T1000 (cell line): Measurements from ENCODE around the gene CEACAM7.

Experiments
- DNase-seq: peaks from one replicate; lab custom pipeline; 2025; ENCODE audit warnings: mixed read lengths; lab: John Stamatoyannopoulos, UW

Gene CEACAM7

DNA sequence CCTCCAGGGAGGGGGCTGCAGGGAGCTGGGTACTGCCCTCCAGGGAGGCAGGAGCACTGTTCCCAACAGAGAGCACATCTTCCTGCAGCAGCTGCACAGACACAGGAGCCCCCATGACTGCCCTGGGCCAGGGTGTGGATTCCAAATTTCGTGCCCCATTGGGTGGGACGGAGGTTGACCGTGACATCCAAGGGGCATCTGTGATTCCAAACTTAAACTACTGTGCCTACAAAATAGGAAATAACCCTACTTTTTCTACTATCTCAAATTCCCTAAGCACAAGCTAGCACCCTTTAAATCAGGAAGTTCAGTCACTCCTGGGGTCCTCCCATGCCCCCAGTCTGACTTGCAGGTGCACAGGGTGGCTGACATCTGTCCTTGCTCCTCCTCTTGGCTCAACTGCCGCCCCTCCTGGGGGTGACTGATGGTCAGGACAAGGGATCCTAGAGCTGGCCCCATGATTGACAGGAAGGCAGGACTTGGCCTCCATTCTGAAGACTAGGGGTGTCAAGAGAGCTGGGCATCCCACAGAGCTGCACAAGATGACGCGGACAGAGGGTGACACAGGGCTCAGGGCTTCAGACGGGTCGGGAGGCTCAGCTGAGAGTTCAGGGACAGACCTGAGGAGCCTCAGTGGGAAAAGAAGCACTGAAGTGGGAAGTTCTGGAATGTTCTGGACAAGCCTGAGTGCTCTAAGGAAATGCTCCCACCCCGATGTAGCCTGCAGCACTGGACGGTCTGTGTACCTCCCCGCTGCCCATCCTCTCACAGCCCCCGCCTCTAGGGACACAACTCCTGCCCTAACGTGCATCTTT is 12.5 kb upstream of the CEACAM7 start:
- no peak for DNase-seq

DNA sequence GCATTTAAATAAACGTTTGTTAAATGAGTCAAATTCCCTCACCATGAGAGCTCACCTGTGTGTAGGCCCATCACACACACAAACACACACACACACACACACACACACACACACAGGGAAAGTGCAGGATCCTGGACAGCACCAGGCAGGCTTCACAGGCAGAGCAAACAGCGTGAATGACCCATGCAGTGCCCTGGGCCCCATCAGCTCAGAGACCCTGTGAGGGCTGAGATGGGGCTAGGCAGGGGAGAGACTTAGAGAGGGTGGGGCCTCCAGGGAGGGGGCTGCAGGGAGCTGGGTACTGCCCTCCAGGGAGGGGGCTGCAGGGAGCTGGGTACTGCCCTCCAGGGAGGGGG is 11.9 kb upstream of the CEACAM7 start:
- no peak for DNase-seq

DNA sequence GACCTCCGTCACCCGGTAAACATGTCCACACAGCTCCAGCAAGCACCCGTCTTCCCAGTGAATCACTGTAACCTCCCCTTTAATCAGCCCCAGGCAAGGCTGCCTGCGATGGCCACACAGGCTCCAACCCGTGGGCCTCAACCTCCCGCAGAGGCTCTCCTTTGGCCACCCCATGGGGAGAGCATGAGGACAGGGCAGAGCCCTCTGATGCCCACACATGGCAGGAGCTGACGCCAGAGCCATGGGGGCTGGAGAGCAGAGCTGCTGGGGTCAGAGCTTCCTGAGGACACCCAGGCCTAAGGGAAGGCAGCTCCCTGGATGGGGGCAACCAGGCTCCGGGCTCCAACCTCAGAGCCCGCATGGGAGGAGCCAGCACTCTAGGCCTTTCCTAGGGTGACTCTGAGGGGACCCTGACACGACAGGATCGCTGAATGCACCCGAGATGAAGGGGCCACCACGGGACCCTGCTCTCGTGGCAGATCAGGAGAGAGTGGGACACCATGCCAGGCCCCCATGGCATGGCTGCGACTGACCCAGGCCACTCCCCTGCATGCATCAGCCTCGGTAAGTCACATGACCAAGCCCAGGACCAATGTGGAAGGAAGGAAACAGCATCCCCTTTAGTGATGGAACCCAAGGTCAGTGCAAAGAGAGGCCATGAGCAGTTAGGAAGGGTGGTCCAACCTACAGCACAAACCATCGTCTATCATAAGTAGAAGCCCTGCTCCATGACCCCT is 11.3 kb upstream of the CEACAM7 start:
- no peak for DNase-seq

DNA sequence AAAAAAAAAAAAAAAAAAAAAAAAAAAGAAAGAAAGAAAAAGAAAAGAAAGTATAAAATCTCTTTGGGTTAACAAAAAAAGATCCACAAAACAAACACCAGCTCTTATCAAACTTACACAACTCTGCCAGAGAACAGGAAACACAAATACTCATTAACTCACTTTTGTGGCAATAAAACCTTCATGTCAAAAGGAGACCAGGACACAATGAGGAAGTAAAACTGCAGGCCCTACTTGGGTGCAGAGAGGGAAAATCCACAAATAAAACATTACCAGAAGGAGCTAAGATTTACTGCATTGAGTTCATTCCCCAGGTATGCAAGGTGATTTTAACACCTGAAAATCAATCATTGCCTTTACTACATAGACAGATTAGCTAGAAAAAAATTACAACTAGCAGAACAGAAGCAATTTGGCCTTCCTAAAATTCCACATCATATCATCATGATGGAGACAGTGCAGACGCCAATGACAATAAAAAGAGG is 10.7 kb upstream of the CEACAM7 start:
- DNase-seq, result no peak

DNA sequence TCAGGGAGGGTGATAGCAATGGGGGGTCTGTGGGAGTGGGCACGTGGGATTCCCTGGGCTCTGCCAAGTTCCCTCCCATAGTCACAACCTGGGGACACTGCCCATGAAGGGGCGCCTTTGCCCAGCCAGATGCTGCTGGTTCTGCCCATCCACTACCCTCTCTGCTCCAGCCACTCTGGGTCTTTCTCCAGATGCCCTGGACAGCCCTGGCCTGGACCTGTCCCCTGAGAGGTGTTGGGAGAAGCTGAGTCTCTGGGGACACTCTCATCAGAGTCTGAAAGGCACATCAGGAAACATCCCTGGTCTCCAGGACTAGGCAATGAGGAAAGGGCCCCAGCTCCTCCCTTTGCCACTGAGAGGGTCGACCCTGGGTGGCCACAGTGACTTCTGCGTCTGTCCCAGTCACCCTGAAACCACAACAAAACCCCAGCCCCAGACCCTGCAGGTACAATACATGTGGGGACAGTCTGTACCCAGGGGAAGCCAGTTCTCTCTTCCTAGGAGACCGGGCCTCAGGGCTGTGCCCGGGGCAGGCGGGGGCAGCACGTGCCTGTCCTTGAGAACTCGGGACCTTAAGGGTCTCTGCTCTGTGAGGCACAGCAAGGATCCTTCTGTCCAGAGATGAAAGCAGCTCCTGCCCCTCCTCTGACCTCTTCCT is 9.3 kb upstream of the CEACAM7 start:
- no peak for DNase-seq

DNA sequence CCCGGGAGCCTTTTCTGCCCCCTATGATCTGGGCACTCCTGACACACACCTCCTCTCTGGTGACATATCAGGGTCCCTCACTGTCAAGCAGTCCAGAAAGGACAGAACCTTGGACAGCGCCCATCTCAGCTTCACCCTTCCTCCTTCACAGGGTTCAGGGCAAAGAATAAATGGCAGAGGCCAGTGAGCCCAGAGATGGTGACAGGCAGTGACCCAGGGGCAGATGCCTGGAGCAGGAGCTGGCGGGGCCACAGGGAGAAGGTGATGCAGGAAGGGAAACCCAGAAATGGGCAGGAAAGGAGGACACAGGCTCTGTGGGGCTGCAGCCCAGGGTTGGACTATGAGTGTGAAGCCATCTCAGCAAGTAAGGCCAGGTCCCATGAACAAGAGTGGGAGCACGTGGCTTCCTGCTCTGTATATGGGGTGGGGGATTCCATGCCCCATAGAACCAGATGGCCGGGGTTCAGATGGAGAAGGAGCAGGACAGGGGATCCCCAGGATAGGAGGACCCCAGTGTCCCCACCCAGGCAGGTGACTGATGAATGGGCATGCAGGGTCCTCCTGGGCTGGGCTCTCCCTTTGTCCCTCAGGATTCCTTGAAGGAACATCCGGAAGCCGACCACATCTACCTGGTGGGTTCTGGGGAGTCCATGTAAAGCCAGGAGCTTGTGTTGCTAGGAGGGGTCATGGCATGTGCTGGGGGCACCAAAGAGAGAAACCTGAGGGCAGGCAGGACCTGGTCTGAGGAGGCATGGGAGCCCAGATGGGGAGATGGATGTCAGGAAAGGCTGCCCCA is 8.5 kb upstream of the CEACAM7 start:
- DNase-seq, result no peak

DNA sequence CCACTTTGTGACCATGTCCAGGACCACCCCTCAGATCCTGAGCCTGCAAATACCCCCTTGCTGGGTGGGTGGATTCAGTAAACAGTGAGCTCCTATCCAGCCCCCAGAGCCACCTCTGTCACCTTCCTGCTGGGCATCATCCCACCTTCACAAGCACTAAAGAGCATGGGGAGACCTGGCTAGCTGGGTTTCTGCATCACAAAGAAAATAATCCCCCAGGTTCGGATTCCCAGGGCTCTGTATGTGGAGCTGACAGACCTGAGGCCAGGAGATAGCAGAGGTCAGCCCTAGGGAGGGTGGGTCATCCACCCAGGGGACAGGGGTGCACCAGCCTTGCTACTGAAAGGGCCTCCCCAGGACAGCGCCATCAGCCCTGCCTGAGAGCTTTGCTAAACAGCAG is 7.7 kb upstream of the CEACAM7 start:
- DNase-seq, result no peak

DNA sequence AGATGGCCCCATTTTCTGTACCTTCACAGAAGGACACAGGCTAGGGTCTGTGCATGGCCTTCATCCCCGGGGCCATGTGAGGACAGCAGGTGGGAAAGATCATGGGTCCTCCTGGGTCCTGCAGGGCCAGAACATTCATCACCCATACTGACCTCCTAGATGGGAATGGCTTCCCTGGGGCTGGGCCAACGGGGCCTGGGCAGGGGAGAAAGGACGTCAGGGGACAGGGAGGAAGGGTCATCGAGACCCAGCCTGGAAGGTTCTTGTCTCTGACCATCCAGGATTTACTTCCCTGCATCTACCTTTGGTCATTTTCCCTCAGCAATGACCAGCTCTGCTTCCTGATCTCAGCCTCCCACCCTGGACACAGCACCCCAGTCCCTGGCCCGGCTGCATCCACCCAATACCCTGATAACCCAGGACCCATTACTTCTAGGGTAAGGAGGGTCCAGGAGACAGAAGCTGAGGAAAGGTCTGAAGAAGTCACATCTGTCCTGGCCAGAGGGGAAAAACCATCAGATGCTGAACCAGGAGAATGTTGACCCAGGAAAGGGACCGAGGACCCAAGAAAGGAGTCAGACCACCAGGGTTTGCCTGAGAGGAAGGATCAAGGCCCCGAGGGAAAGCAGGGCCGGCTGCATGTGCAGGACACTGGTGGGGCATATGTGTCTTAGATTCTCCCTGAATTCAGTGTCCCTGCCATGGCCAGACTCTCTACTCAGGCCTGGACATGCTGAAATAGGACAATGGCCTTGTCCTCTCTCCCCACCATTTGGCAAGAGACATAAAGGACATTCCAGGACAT is 7.0 kb upstream of the CEACAM7 start:
- DNase-seq, result no peak

DNA sequence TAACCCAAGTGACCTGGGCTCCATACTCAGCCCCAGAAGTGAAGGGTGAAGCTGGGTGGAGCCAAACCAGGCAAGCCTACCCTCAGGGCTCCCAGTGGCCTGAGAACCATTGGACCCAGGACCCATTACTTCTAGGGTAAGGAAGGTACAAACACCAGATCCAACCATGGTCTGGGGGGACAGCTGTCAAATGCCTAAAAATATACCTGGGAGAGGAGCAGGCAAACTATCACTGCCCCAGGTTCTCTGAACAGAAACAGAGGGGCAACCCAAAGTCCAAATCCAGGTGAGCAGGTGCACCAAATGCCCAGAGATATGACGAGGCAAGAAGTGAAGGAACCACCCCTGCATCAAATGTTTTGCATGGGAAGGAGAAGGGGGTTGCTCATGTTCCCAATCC is 6.1 kb upstream of the CEACAM7 start:
- DNase-seq, result no peak

DNA sequence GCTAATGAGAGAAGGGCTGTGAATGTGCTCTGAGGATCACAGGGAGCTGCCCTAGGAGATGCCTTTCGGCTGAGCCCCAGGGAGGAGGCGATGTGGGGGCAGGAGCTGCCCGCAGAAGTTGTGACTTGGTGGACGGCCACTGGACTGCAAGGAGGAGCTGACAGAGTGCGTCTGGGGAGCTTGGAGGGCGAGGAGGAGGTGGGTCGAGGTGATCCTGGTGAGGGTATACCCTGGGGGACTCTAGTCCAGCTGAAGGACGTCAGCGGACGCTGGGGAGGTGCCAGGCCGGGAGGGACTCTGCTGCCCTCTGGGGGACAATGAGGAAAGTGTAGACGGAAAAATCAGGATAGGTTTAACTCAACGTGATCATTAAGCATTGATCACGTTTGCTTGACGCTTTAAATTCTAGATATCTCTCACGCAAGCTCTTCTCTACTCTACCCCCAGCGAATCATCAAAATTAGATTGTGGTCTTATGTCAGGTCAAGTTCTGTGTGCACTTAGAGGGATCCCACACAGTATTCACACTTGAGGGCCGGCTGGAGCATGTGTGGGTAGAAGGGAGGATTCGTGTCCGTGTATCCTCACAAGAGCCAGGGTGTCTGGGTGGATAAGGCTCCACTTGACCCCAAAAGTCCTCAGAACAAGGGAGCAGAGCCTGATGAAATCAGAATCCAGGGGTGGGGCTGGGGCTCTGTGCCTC is 3.3 kb upstream of the CEACAM7 start:
- no peak for DNase-seq

DNA sequence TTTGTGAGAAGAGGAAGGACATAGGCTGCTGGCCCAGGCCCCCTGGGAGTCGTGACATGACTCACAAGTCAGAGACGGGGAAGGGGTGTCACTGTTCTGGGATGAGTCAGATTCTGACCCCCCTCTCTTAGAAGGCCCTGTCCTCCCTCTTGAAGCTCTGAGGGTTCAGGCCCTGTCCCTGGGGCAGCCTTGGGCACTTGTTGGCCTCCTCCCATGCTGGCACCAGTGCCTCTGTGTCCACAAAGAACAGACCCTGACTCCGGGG is 2.7 kb upstream of the CEACAM7 start:
- DNase-seq, result no peak

DNA sequence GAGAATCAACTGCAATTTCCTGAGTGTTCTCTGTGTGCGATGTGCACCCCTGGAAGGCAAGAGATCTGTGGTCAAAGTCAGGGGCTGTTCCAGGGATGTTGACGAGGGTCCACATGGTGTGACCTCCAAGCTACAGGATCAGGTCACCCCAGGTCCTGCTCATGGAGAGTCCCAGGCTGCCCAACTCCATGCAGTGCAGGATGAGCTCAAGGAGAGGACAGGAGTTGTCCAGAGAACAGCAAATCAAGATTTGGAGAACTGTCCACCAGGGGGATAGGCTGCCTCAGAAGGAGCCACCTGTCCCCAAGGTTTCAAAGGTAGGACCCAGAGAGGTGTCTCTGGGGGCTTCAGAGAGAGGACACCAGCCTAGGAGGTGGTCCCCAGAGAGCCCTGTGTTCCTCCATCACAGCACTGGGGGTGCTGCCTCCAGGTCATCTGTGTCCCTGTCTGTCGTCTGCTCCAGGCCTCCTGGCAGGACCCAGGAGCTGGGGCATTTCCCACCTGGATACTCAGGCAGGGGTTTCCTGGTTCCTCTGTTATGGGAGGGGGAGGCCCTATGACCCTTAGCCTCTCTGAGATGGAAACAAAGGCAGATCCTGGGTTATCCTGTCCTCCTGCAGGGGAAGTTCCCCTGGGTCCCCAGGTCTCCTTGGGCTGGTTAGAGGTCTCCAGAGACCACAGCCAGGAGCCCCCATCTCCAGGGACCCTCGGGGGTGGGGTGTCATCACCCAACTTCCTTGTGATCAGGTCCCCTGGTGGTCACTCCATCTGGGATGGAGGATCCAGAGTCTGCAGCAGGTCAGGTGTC is 2.1 kb upstream of the CEACAM7 start:
- no peak for DNase-seq

DNA sequence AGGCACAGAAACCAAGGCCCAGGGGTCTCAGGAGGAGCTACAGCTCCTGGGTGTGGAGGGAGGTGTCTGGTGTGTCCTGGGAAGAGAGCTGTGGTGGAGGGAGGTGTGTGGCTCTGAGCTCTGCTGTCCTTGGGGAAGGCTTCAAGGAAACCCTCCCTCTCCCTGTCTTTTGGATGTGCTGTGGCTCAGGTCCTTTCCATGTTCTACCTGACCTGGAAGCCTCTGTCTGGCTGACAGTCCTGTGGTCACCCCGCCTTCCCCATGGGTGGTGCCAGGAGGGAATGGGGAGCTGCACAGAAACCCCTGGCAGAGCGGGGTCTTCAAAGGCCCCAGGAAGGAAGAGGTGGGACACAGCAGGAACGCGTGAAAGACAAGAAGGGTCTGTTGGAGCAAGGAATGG is 617 bp upstream of the CEACAM7 start:
- DNase-seq, result no peak

DNA sequence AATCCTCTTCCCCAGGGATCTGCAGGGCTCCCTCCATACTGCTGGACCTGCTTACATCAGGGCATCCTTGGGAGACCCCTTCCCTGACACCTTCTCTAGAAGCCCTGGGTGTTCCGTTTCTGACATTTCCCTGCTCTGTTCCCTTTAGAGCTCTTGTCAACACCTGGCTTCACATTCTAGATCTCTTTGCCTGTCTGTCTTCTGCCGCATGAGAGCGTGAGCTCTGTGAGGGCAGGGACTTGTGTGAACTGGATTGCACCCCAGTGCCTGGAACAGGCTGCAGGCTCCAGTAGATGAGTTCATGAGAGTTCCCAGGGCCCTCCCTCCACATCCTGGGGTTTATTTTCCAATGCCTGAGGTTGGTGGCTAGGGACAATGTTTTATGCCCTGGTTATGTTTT is 651 bp downstream of the CEACAM7 start:
- DNase-seq, result no peak

DNA sequence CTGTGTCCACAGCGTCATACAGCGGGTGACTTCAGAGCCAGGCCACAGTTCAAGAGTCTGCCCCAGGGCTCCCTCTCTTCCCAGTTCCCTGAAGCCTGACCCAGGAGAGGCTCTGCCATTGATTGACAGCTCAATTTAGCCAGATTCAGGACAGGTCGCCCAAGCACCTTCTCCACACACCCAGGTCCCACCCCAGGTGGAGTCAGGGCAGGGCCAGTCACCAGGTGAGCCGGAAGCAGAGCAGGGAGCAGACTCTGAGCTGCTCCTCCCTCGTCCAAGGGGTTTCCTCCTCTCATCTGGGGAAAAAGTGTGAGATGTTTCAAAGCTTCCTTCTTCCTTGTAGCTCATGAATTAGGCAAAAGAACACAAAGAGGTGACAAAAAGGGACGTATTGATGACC is 5.6 kb downstream of the CEACAM7 start:
- no peak for DNase-seq

DNA sequence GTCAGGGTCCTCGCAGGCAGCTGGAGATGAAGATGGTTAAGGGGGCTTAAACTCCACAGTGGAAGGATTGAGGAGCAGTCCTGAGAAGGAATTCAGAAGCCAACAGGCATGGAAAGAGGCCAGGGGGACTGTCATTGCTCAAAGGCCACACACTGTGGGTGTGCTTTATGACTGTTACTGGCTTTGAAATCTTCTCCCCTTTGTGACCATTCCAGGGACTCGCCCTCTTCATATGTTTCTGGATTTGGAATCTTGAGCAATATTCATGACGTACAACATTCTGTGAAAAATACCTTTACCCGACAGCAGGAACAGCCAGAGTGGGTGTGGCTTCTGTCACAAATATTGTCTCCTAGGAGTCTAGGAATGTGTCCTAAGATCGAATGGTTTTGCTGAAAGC is 16.6 kb downstream of the CEACAM7 start:
- DNase-seq, result no peak

DNA sequence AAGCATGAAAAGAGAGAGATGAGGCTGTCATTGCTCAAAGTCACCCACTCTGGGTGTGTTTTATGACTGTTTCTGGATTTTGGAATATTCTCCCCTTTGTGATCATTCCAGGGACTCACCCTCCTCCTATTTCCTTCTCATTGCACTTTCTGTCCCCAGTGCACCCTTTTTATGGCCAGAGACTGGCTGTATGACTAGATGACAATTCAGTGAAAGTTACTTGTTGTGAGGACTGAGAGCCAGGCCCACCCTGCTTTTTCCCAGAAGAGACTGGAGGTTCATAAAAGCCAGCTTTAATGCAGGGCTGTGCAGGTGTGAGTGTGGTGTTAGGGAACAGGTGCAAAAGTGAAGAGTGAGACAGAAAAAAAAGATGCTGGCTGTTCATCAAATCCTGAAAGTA is 17.3 kb downstream of the CEACAM7 start:
- no peak for DNase-seq

DNA sequence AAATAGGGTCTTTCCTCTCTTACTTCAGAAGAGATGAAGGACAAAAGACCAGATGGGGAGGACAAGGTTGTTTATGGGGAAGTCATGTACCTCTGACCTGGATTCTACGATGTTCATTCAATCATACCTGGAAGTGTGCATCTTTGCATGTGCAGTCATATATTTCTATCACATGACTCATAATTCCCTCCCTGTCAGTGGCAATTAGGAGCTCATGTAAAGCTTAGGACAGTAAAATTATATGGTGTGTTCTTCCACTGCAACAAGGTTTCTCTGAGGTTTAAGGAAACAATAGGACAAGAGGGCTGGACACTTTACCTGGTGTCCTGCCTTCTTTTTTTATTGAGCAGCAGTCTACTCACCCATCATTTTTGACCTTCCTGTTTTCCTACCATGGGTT is 19.8 kb downstream of the CEACAM7 start:
- no peak for DNase-seq

DNA sequence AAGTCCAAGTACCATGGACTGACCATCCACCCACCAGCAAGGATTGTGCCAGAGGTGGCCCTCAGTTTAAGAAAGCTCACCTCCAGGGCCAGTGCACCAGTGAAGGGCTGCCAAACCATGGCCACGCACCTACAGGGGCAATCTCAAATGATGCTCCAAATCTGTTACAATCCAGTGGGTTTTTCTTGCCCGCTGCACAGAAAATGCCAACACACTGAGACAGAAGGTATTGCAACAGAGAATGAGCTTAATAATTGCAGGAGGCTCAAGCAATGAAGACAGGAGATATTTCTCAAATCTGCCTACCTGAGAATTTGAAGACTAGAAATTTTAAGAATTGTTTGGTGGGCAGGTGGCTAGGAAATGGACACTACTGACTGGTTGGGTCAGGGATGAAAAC is 22.0 kb downstream of the CEACAM7 start:
- no peak for DNase-seq

DNA sequence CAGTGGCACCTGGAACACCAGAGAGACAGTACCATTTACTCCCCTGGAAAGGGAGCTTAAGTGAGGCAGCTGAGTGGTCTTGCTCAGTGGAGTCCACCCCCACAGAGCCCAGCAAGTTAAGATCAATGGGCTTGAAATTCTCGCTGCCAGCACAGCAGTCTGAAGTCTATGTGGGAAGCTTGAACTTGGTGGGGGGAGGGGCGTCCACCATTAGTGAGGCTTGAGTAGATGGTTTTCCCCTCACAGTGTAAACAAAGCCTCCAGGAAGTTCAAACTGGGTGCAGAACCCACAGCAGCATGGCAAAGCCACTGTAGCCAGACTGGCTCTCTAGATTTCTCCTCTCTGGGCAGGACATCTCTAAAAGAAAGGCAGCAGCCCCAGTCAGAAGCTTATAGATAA is 30.9 kb downstream of the CEACAM7 start:
- no peak for DNase-seq
